Mesenchymal stem cell (in vitro differentiated cells and primary cell): Measurements from ENCODE around the gene SCFD2.

ENCODE experiments used
- DNase-seq: peaks from one replicate; pipeline ENCODE4 v3.0.0-alpha.2; 2013
- H2AFZ ChIP-seq: one replicate; pipeline ENCODE4 v1.6.1; 2013; ENCODE audit warnings: low read depth, mild to moderate bottlenecking, control low read depth, inconsistent platforms, low read length, moderate library complexity
- H2AK5ac ChIP-seq: 2 replicates; pipeline ENCODE4 v1.6.1; 2013; ENCODE audit warnings: low read length, moderate library complexity, mild to moderate bottlenecking, inconsistent platforms; ENCODE audit not compliant: severe bottlenecking
- H2BK120ac ChIP-seq: one replicate; pipeline ENCODE4 v1.6.1; 2013; ENCODE audit warnings: low read depth, mild to moderate bottlenecking, inconsistent platforms, low read length, moderate library complexity
- H2BK12ac ChIP-seq, 2 experiments: one replicate each; pipeline ENCODE4 v1.6.1; 2013; ENCODE audit warnings: inconsistent platforms in 2 of 2, low read length in 2 of 2, mild to moderate bottlenecking in 2 of 2, moderate library complexity in 2 of 2, control low read depth in 1 of 2
- H2BK15ac ChIP-seq: one replicate; pipeline ENCODE4 v1.6.1; 2013; ENCODE audit warnings: mild to moderate bottlenecking, low read depth, inconsistent platforms; ENCODE audit not compliant: poor library complexity, severe bottlenecking
- H2BK5ac ChIP-seq: 2 replicates; pipeline ENCODE4 v1.6.1; 2013; ENCODE audit warnings: low read depth, mild to moderate bottlenecking, low read length, control low read depth, inconsistent platforms; ENCODE audit not compliant: poor library complexity, severe bottlenecking
- H3K14ac ChIP-seq, 2 experiments: one replicate each; pipeline ENCODE4 v1.6.1; 2013; ENCODE audit warnings: inconsistent platforms in 2 of 2, low read length in 2 of 2, control low read depth in 1 of 2, mild to moderate bottlenecking in 1 of 2, moderate library complexity in 1 of 2
- H3K18ac ChIP-seq, 2 experiments: one replicate each; pipeline ENCODE4 v1.6.1; 2013; ENCODE audit warnings: inconsistent platforms in 2 of 2, low read length in 2 of 2, control low read depth in 1 of 2, low read depth in 1 of 2, mild to moderate bottlenecking in 1 of 2
- H3K23ac ChIP-seq, 2 experiments: one replicate each; pipeline ENCODE4 v1.6.1; 2013; ENCODE audit warnings: inconsistent platforms in 2 of 2, low read length in 2 of 2, mild to moderate bottlenecking in 2 of 2, moderate library complexity in 2 of 2, control low read depth in 1 of 2
- H3K27ac ChIP-seq: 2 replicates; pipeline ENCODE4 v1.5.1; 2013; ENCODE audit warnings: mild to moderate bottlenecking, moderate library complexity, low read length, control low read depth, inconsistent platforms; ENCODE audit not compliant: poor library complexity, severe bottlenecking
- H3K27me3 ChIP-seq, 2 experiments: 2 replicates each; pipeline versions ENCODE4 v1.6.1 to v1.7.0; 2013; ENCODE audit warnings: low read length in 2 of 2, mild to moderate bottlenecking in 2 of 2, moderate library complexity in 2 of 2, control low read depth in 1 of 2, inconsistent platforms in 1 of 2; ENCODE audit not compliant: control insufficient read depth in 1 of 2, insufficient read depth in 1 of 2
- H3K36me3 ChIP-seq, 2 experiments: 2 replicates each; pipeline versions ENCODE4 v1.6.1 to v1.7.0; 2013; ENCODE audit warnings: low read length in 2 of 2, control low read depth in 1 of 2, inconsistent platforms in 1 of 2, low read depth in 1 of 2, mild to moderate bottlenecking in 1 of 2; ENCODE audit not compliant: insufficient read depth in 2 of 2, control insufficient read depth in 1 of 2
- H3K4ac ChIP-seq, 2 experiments: one replicate each; pipeline ENCODE4 v1.6.1; 2013; ENCODE audit warnings: inconsistent platforms in 2 of 2, low read length in 2 of 2, mild to moderate bottlenecking in 2 of 2, moderate library complexity in 2 of 2, control low read depth in 1 of 2, low read depth in 1 of 2
- H3K4me1 ChIP-seq: 2 replicates; pipeline ENCODE4 v1.6.1; 2013; ENCODE audit warnings: low read depth, low read length, control low read depth; ENCODE audit not compliant: control insufficient read depth, insufficient read depth
- H3K4me2 ChIP-seq: 2 replicates; pipeline ENCODE4 v1.6.1; 2013; ENCODE audit warnings: low read length, mild to moderate bottlenecking, inconsistent platforms; ENCODE audit not compliant: poor library complexity, severe bottlenecking
- H3K4me3 ChIP-seq, 2 experiments: 2 replicates each; pipeline versions ENCODE4 v1.5.1 to v1.7.0; 2013; ENCODE audit warnings: low read length in 2 of 2, mild to moderate bottlenecking in 2 of 2, control low read depth in 1 of 2, low read depth in 1 of 2; ENCODE audit not compliant: insufficient read depth in 1 of 2
- H3K79me1 ChIP-seq: replicated peaks from 2 replicates; pipeline ENCODE4 v1.6.1; 2013; ENCODE audit warnings: mild to moderate bottlenecking, control low read depth, low read length, inconsistent platforms; ENCODE audit not compliant: poor library complexity, severe bottlenecking
- H3K9ac ChIP-seq: 2 replicates; pipeline ENCODE4 v1.7.0; 2013; ENCODE audit warnings: mild to moderate bottlenecking, low read length, moderate library complexity
- H3K9me3 ChIP-seq: 2 replicates; pipeline ENCODE4 v1.7.0; 2013; ENCODE audit warnings: mild to moderate bottlenecking, low read length; ENCODE audit not compliant: control insufficient read depth
- H4K8ac ChIP-seq: one replicate; pipeline ENCODE4 v1.6.1; 2013; ENCODE audit warnings: inconsistent platforms, mild to moderate bottlenecking, low read length, moderate library complexity
- H4K91ac ChIP-seq: one replicate; pipeline ENCODE4 v1.6.1; 2013; ENCODE audit warnings: mild to moderate bottlenecking, low read length, inconsistent platforms
- WGBS: methylation state at CpG from one replicate; pipeline ENCODE4 v1.1.7; 2013; ENCODE audit warnings: mixed read lengths; 5-methylcytosine and 5-hydroxymethylcytosine counted together

Gene SCFD2

DNA sequence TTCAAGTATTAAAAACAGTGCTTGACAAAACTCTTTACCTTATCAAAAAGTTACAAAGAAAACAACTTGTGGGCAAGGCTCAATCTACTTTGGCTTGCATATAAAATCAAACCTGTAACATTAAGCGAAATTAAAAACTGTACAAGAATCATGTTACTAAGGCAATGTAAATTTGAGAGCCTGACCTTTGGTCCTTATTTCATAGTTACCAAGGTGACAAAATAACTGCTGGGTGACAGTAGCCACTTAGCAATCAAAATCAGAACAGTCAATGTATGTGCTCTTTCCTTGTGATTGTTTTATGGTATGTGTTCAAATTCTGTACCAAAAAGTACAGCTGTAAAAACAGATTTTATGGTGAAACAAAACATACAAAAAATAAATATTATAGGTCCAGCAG is 299.7 kb downstream of the SCFD2 start:
- Histone ChIP-seq H4K91ac (no peak overlapping the region), H3K18ac (no peak overlapping the region), H3K23ac (no peak overlapping the region), H2BK120ac (no peak overlapping the region), H3K4me2 (no peak overlapping the region), H3K27me3 (no peaks in the 10 kb centered on the region), H3K4me3 (no peak overlapping the region), H3K4me1 (no peaks in the 10 kb centered on the region), H2AFZ (no peak overlapping the region), H3K9me3 (peaks cover 3% of the 10 kb centered on the region), H2BK12ac (no peak overlapping the region), H2BK15ac (no peak overlapping the region), H2BK5ac (no peak overlapping the region), H3K79me1 (no peaks in the 10 kb centered on the region), H3K9ac (no peak overlapping the region), H3K27ac (no peak overlapping the region), H3K14ac (no peak overlapping the region), H2AK5ac (no peak overlapping the region), H3K36me3 (peaks cover 0 to 11% of the 10 kb centered on the region in 2 experiments), H3K4ac (no peak overlapping the region), H4K8ac (no peak overlapping the region)
- DNase-seq, result no peak
- 100% methylated on average over 1 of the region's 1 CpG for WGBS

DNA sequence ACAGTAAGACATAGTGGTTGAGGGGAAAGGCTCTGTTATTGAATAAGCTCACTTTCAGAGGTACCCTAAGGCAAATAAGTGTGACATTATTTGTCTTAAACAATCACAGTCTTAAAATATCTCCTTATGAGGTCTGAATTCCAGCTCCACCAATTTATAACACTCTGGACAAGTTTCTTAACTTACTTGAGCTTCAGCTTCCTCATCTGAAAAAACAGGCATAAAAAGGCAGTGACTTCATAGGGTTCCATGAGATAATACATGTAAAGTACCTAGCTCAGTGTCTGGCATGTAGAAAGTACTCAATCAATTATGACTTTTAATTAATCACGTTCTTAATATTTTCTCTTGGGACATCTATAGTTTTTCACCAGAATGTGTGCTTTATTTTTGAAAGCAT is 301.3 kb downstream of the SCFD2 start:
- no peak overlapping the region for H3K23ac ChIP-seq
- no peak overlapping the region for H2AFZ ChIP-seq
- WGBS, result no CpG with 5 or more reads among the region's 1 CpG
- no peak overlapping the region for H3K4me3 ChIP-seq
- H4K8ac ChIP-seq, result no peak overlapping the region
- DNase-seq, result no peak
- H2AK5ac ChIP-seq, result no peak overlapping the region
- no peaks in the 10 kb centered on the region for H3K27me3 ChIP-seq
- H2BK15ac ChIP-seq, result no peak overlapping the region
- no peak overlapping the region for H3K27ac ChIP-seq
- H2BK120ac ChIP-seq, result no peak overlapping the region
- H3K9ac ChIP-seq, result no peak overlapping the region
- no peak overlapping the region for H4K91ac ChIP-seq
- peaks cover 0 to 6% of the 10 kb centered on the region in 2 experiments for H3K36me3 ChIP-seq
- no peak overlapping the region for H3K4me2 ChIP-seq
- no peak overlapping the region for H2BK12ac ChIP-seq
- H3K4me1 ChIP-seq, result no peaks in the 10 kb centered on the region
- H3K9me3 ChIP-seq, result peaks cover 3% of the 10 kb centered on the region
- H2BK5ac ChIP-seq, result no peak overlapping the region
- no peak overlapping the region for H3K18ac ChIP-seq
- H3K4ac ChIP-seq, result no peak overlapping the region
- no peaks in the 10 kb centered on the region for H3K79me1 ChIP-seq
- no peak overlapping the region for H3K14ac ChIP-seq

DNA sequence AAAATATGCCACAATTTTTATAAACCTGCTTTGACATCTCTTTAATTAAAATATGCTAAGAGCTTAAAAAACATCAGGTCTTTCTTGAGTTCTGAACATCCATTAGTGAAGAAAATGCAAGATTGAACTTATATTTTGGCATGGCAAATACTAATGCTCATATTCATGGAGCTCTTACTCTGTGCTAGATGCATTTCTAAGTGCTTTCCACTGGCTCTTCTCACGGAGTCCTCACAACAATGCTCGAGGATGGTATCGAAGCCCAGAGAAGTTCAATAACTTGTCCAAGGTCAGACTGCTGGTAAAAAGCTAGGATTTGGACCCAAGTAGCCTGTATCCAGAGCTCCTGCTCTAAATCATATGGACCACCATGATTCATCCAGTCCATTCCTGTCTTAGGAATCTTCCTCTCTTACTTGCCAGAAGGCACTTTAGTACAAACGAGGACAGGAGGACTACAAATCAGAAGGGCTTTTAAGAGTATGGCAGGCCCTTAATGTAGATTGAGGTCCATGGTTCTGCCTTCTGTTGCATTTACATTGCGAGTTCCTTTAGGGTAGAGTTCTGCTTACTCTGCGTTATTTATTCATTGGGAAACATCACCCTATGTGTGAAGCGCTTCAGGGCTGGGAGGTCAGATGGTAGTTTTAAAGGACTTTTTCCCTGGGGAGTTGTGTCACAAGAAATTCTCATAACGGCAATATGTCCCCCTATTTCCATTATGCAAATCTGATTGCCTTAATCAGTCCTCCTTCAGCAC is 304.6 kb downstream of the SCFD2 start:
- Histone ChIP-seq H3K4ac (no peak overlapping the region), H3K14ac (no peak overlapping the region), H3K36me3 (no peaks in the 10 kb centered on the region), H3K4me1 (no peaks in the 10 kb centered on the region), H2AK5ac (no peak overlapping the region), H3K27me3 (no peaks in the 10 kb centered on the region), H4K8ac (no peak overlapping the region), H2BK5ac (no peak overlapping the region), H3K23ac (no peak overlapping the region), H2BK15ac (no peak overlapping the region), H4K91ac (no peak overlapping the region), H2BK12ac (peak overlapping the region in 1 of 2 experiments; percentile 84), H2AFZ (no peak overlapping the region), H3K9ac (no peak overlapping the region), H3K9me3 (no peaks in the 10 kb centered on the region), H3K79me1 (no peaks in the 10 kb centered on the region), H3K18ac (no peak overlapping the region), H3K4me2 (no peak overlapping the region), H2BK120ac (no peak overlapping the region), H3K27ac (no peak overlapping the region), H3K4me3 (no peak overlapping the region)
- WGBS, result 72% methylated on average over 6 of the region's 8 CpGs
- DNase-seq, result no peak

DNA sequence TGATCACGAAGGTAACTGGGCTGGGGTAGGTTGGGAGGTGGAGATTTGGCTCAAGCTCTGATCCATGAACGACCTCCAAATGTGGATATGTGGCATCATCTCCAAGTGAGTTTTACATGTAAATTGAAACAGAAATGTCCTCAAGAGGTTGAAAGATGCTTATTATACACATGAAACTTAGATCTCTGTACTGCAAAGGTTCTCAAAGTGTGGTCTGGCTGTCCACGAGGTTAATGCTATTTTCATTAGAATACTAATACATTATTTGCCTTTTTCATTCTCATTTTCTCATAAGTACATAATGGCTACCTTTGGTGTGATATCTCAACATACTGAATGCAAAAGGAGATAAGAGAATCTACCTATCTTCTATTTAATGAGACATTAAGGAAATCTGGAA is 305.6 kb downstream of the SCFD2 start:
- Histone ChIP-seq H2BK120ac (no peak overlapping the region), H3K9me3 (no peaks in the 10 kb centered on the region), H3K36me3 (no peaks in the 10 kb centered on the region), H2AK5ac (no peak overlapping the region), H3K4me2 (no peak overlapping the region), H4K8ac (no peak overlapping the region), H2BK12ac (no peak overlapping the region), H3K4me3 (no peak overlapping the region), H2BK15ac (no peak overlapping the region), H3K18ac (no peak overlapping the region), H3K79me1 (no peaks in the 10 kb centered on the region), H4K91ac (no peak overlapping the region), H2AFZ (no peak overlapping the region), H2BK5ac (no peak overlapping the region), H3K27me3 (no peaks in the 10 kb centered on the region), H3K4ac (no peak overlapping the region), H3K9ac (no peak overlapping the region), H3K23ac (no peak overlapping the region), H3K27ac (no peak overlapping the region), H3K4me1 (no peaks in the 10 kb centered on the region), H3K14ac (no peak overlapping the region)
- 100% methylated on average over 2 of the region's 3 CpGs for WGBS
- DNase-seq, result no peak
